Natural killer cell treated with Interleukin-12 subunit alpha and Interleukin-12 subunit beta and Interleukin-15 and Interleukin-18, amount 100 ng/mL, for 72 hours (primary cell): ENCODE measurements around the gene PDE4D. TPM values are rescaled to one million over a fixed set of nuclear protein-coding genes. Genes with fewer than 3 reads are reported as not detected.
A peak's percentile ranks its signal among the peaks of the same experiment; 100 is the strongest.
"Not testable (repeated sequence)": the region's sequence is repeated elsewhere in the genome, so short reads cannot be mapped to it uniquely, and the experiment has no call there.

Experiments
- ATAC-seq, 2 donors: fragments of 150-1000 bp; cut with Tn5 transposase in 1 of 2; sonication (Bioruptor Pico), chemical (Tn5 transposase) in 1 of 2; 2 replicates each; pipeline ENCODE4 v1.10.0; 2021
- DNase-seq: peaks from one replicate; pipeline ENCODE4 v3.0.0; 2022; ENCODE audit warnings: low spot score
- H3K27ac Mint-ChIP-seq, 2 donors: 1 replicate in 1 of 2; 2 replicates in 1 of 2; pipeline ENCODE4 v1.8.0; 2022; ENCODE audit warnings: mixed read lengths in 2 of 2, mild to moderate bottlenecking in 1 of 2, moderate library complexity in 1 of 2
- H3K27me3 Mint-ChIP-seq, 2 donors: 1 replicate in 1 of 2; 2 replicates in 1 of 2; pipeline ENCODE4 v1.8.0; 2022; ENCODE audit warnings: mixed read lengths in 2 of 2
- H3K36me3 Mint-ChIP-seq: one replicate; pipeline ENCODE4 v1.8.0; 2022; ENCODE audit warnings: mixed read lengths
- H3K4me1 Mint-ChIP-seq, 2 donors: 1 replicate in 1 of 2; 2 replicates in 1 of 2; pipeline ENCODE4 v1.8.0; 2022; ENCODE audit warnings: low read depth in 2 of 2, mixed read lengths in 2 of 2, mild to moderate bottlenecking in 1 of 2
- H3K4me3 Mint-ChIP-seq: one replicate; pipeline ENCODE4 v1.8.0; 2022; ENCODE audit warnings: mixed read lengths
- H3K9me3 Mint-ChIP-seq: 2 replicates; pipeline ENCODE4 v1.8.0; 2022; ENCODE audit warnings: mixed read lengths
- total RNA-seq, 2 donors: library from RNA; stranded (reverse); gene quantifications; one replicate each; pipeline ENCODE4 v1.2.3, GENCODE V29; 2022

The PDE4D gene
- total RNA-seq, 2 donors from 2014 or later: 55.0 to 80.5 TPM

DNA sequence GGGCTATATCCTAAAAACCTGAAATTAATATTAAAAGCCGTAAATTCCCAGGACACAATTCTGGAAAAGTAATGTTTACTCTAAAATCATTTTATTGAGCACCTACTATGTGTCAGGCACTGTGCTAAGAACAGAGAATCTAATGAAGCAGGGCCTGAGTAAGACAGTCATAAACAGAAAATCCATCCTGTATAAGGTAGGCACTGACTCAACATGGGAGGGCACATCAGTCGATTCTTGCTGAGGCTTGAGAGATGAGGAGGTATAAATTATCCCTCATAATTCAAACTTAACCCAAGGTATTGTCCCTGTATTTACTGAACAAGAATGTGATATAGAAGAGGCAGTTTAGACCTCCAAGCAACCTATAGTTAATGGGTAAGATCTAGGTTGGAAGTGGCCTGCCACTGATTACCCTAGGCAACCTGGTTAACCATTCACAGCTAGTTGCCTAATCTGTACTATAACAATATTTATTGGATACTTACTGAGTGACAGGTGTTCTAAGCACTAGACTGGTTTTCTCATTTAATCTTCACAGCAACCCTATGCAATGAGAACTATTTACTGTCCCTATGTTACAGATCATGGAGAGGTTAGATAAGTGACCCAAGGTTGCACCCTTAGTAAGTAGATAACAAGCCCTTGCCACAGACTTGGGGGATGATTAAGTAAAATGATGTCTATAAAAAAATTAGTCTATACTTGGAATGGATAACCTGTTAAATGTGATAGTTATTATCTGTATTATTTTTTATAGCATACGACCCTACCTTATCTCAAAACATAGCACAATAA lies 317.7 kb downstream of the PDE4D start:
- peak overlapping the region; percentile 7 to 91 for H3K27ac Mint-ChIP-seq
- DNase-seq (no peak), ATAC-seq (peak; percentile 69 to 71)
- no peaks in the 10 kb centered on the region for H3K27me3 Mint-ChIP-seq
- H3K36me3 Mint-ChIP-seq: peaks cover 4% of the 10 kb centered on the region
- peaks cover 2% of the 10 kb centered on the region for H3K9me3 Mint-ChIP-seq
- H3K4me3 Mint-ChIP-seq: no peak overlapping the region
- peaks cover 30 to 40% of the 10 kb centered on the region in 2 donors for H3K4me1 Mint-ChIP-seq

DNA sequence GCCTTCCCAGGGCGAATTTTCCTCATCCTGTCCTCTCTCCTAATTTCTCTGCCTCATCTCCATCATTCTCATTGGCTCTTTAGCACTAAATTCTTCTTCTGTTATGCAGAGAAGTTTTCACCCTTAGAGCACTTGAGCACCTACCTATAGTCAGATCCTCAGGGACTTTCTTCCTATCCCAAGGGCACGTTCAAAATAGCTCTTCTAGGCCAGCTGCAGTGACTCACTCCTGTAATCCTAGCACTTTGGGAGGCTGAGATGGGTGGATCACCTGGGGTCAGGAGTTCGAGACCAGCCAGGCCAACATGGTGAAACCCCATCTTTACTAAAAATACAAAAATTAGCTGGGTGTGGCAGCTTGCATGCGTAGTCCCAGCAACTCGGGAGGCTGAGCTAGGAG lies 320.0 kb downstream of the PDE4D start:
- Mint-ChIP-seq H3K4me1 (peaks cover 34 to 38% of the 10 kb centered on the region in 2 donors), H3K27ac (peak overlapping the region in 1 of 2 donors; percentile 51)
- DNase-seq, H3K9me3 Mint-ChIP-seq, H3K4me3 Mint-ChIP-seq, H3K36me3 Mint-ChIP-seq, ATAC-seq, H3K27me3 Mint-ChIP-seq: not testable (repeated sequence)

DNA sequence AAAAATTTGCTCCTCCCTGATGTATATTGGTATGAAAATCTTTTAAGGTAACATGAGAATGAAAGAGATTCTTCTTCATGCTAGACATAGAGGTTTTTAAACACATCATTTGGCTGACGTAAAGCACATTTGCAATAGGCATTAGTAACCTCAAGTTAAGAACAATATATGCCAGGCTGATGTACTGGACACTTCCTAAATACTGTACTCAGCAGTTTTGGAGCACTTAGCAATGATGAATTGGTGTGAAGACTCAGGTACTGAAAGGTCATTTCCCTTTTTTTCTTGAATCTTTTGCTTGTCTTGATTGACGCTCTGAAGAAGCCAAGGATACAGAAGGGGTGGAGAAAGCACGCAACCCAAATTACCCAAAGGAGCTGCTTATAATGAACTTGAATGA lies 322.5 kb downstream of the PDE4D start:
- H3K27ac Mint-ChIP-seq: peak overlapping the region; percentile 12 to 53
- H3K27me3 Mint-ChIP-seq: no peaks in the 10 kb centered on the region
- H3K36me3 Mint-ChIP-seq: peaks cover 4% of the 10 kb centered on the region
- ATAC-seq (no peak), DNase-seq (no peak)
- H3K4me1 Mint-ChIP-seq: peaks cover 17 to 31% of the 10 kb centered on the region in 2 donors
- H3K9me3 Mint-ChIP-seq: peaks cover 2% of the 10 kb centered on the region
- H3K4me3 Mint-ChIP-seq: no peak overlapping the region

DNA sequence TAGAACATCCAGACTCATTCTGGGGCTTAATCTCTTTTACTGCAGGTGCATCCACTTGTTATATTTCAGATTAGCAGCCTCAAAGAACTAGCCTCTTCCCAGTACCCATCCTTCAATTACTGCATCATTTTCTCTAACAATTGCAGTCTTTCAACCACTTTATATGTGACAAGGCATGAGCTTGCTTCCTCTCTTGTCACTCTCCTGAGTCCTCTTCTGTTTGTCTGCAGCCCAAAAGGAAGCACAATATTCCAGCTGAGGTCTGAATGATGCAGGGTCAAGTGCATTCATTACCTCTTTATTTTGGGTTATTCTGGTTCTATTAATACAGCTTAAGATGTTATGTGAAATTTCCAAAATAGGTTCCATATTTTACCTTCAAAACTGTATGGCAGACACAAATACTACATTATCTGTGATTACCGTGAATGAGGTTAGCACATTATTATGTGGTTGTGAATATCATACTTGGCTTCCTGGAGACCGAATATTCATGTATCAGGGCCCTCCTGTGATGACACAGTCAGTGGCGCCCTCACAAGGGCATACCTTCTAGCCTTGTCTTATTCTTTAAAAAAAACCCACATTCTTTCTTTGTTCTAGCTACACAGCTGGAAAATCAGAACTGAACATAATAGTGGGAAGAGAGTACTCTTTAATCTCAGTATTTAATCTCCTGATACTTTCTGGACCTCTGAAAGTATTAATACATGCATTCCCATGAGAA lies 323.8 kb downstream of the PDE4D start:
- no peak for DNase-seq
- Mint-ChIP-seq H3K4me1 (peaks cover 16 to 40% of the 10 kb centered on the region in 2 donors), H3K27ac (peak overlapping the region in 1 of 2 donors; percentile 45)

DNA sequence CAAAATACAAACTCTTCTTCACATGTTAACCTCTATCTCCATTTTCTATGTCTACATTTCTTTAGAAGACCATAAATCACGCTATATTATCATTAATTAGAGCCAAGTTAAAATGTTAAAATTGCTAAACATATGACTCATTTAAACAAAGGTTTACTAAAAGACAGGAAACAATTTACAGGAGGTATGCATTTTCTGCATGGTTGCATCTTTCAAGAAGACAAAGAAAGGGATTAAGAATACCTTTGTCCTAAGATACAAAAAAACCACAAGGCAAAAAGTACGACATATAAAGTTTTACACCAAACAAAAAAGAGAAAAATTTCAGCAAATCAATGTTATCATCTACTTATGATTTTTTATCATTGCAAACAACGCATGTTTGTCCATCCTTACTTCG lies 324.4 kb downstream of the PDE4D start:
- Mint-ChIP-seq H3K27ac (peak overlapping the region in 1 of 2 donors; percentile 45), H3K36me3 (peaks cover 4% of the 10 kb centered on the region), H3K4me1 (peaks cover 13 to 39% of the 10 kb centered on the region in 2 donors), H3K9me3 (peaks cover 2% of the 10 kb centered on the region), H3K4me3 (no peak overlapping the region), H3K27me3 (no peaks in the 10 kb centered on the region)
- DNase-seq (no peak), ATAC-seq (no peak)

More for the DNA sequence above, 323.8 kb downstream of the PDE4D start:
- Mint-ChIP-seq H3K4me3 (no peak overlapping the region), H3K36me3 (peaks cover 4% of the 10 kb centered on the region), H3K9me3 (peaks cover 2% of the 10 kb centered on the region), H3K27me3 (no peaks in the 10 kb centered on the region)
- peak; percentile 56 to 77 for ATAC-seq

DNA sequence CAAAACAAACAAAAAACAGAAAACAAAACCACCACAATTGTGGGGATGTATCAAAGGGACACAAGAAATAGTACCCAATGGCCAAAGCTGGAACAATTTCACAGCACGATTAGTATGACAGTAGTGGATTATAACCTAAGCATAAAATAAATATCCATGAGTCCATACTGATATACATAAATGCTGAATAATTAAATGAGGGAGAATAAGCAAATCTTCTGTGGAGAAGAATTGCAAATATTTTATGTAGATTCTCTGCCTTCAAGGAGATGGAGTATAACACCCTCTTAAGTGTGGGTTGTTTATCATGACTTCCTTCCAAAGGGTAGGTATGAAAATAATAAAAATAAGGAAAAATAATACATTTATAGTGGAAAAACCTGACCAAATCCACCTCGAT lies 325.4 kb downstream of the PDE4D start:
- no peak overlapping the region for H3K27ac Mint-ChIP-seq
- no peak overlapping the region for H3K4me3 Mint-ChIP-seq
- H3K9me3 Mint-ChIP-seq: no peaks in the 10 kb centered on the region
- no peak for DNase-seq
- ATAC-seq: no peak
- H3K4me1 Mint-ChIP-seq: peaks cover 23 to 46% of the 10 kb centered on the region in 2 donors
- no peaks in the 10 kb centered on the region for H3K27me3 Mint-ChIP-seq
- peaks cover 4% of the 10 kb centered on the region for H3K36me3 Mint-ChIP-seq

DNA sequence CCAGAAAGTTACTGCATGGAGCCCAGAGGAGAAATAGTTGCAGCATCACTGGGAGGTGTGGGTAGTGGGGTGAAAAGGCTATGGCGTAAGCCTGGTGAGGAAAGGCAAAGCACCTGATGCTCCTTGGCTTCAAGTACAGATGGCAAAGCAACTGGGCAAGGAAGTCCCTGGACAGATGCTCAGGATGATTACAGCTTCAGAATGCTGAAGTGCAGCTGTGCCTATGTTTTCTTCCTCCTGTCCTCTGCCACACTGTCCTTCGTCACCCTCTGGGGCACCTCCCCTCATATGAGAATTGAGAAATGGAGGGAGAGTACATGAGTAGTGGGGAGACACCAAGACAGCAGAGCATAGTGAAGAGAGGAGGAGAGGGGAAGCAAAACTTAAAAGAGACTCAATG lies 328.0 kb downstream of the PDE4D start:
- ATAC-seq: peak; percentile 18 to 58
- Mint-ChIP-seq H3K27me3 (no peaks in the 10 kb centered on the region), H3K36me3 (no peaks in the 10 kb centered on the region), H3K4me1 (peaks cover 31 to 44% of the 10 kb centered on the region in 2 donors), H3K27ac (peak overlapping the region in 1 of 2 donors; percentile 17), H3K9me3 (no peaks in the 10 kb centered on the region), H3K4me3 (no peak overlapping the region)
- no peak for DNase-seq

DNA sequence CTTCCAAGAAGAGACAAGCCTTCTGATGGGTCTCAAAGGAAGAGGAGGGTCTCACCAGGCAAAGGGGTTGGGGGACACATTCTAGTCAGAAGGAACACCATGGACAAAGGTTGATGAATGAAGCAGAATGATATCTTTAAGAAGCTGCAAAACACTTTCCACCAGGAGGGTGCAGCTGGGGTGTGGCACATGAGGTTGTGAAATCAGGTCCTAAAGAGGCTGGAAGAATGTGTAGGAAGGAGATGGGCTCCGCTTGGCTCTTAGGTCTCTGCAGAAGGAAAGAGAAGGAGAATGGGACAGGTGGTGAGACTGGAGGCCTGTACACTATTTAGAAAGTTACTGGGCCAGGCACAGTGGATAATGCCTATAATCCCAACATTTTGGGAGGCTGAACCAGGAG lies 328.6 kb downstream of the PDE4D start:
- H3K9me3 Mint-ChIP-seq: no peaks in the 10 kb centered on the region
- H3K27me3 Mint-ChIP-seq: no peaks in the 10 kb centered on the region
- no peak overlapping the region for H3K27ac Mint-ChIP-seq
- H3K4me3 Mint-ChIP-seq: no peak overlapping the region
- H3K36me3 Mint-ChIP-seq: no peaks in the 10 kb centered on the region
- peaks cover 33 to 47% of the 10 kb centered on the region in 2 donors for H3K4me1 Mint-ChIP-seq
- ATAC-seq (no peak), DNase-seq (no peak)

DNA sequence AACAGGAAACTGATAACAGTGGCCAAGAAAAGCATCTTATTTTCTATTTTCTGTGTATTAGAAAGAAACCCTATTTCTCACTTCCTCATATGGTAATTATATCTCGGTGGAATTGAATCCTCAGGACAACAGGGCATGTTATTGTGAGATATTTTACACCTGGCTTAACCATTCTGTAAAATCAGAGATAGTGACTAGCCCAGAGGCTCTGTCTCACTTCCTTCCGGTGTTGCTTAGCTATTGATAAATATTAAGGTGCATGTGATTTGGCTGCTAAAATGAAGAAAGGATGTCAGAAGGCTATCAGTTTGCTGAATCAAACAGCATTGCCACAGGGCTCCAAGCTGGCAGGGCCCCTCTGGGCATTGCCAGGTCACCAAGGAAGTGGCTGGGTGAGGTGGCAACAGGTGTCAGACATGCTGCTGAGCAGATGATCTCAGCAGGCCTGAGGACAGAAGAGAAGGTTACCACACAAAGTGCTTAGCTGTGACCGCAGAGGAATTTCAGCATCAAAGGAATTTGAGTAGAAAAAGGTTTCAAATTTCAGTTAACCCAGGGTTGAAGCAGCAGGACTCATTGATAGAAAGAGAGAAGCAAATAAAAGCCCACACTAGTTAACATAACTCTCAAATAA lies 330.7 kb downstream of the PDE4D start:
- peak overlapping the region; percentile 49 to 85 for H3K27ac Mint-ChIP-seq
- ATAC-seq: peak; percentile 83 to 87
- peaks cover 24 to 39% of the 10 kb centered on the region in 2 donors for H3K4me1 Mint-ChIP-seq
- DNase-seq: peak; percentile 74
- peak overlapping the region; percentile 61 for H3K4me3 Mint-ChIP-seq
- H3K27me3 Mint-ChIP-seq: no peaks in the 10 kb centered on the region
- no peaks in the 10 kb centered on the region for H3K36me3 Mint-ChIP-seq
- no peaks in the 10 kb centered on the region for H3K9me3 Mint-ChIP-seq

DNA sequence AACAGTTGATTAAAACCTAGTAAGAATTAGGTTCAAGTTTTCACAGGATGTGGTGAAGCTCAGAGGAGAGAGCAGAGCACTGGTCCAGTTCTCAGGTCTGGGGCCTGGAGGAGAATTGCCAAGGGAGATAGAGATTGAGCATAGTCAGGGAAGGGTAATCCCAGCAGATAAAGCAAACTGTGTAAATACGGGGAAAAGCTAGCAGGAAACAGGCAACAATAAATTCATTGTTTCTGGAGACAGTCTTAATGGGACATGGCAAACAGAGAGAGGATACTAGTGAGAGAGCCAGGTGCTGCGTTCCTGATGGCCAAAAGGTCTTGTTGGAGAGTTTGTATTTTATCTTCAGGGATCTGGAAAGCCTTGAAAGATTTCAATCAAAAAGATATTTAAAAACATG lies 333.0 kb downstream of the PDE4D start:
- H3K9me3 Mint-ChIP-seq: no peaks in the 10 kb centered on the region
- DNase-seq (no peak), ATAC-seq (no peak)
- H3K4me3 Mint-ChIP-seq: no peak overlapping the region
- no peak overlapping the region for H3K27ac Mint-ChIP-seq
- no peaks in the 10 kb centered on the region for H3K27me3 Mint-ChIP-seq
- H3K36me3 Mint-ChIP-seq: no peaks in the 10 kb centered on the region
- H3K4me1 Mint-ChIP-seq: peaks cover 24 to 30% of the 10 kb centered on the region in 2 donors

DNA sequence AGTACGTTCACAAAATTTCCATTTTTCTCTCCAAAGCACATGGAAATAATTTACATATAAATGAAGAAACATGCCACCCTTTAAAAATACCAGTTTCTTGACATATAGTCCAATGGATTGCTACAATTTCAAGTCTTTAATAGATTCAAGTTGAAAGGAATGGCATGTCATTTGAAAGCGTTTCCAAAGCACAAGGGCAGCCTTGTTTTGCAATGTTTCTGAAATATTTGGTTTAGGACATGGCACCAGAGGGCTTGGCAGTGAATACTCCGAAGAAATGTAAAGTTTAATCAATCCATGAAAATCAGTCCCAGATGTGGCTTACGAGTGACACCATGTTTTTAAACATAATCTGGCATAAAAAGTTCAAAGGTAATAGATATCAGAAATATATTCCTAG lies 333.7 kb downstream of the PDE4D start:
- Mint-ChIP-seq H3K4me3 (no peak overlapping the region), H3K36me3 (no peaks in the 10 kb centered on the region)

DNA sequence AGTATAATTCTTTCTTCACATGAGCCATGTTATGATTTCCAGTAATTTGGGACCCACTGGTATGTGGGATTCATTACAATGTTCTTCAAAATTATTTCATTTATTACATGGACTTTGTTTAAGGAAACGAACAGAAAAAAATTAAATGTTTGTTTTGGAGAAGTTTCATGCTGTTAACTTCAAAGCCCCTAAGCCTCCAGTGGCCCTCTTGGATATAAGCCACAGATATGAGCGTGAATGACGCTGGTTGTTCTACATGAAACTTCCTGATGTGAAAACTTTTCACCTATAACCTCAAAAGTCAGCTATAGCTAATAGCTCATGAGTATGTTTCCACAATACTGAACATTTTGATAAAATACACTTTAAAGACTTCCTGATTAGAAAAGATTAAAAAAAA lies 334.2 kb downstream of the PDE4D start:
- H3K27ac Mint-ChIP-seq: no peak overlapping the region

More for the DNA sequence above, 333.7 kb downstream of the PDE4D start:
- ATAC-seq (no peak), DNase-seq (no peak)
- H3K9me3 Mint-ChIP-seq: no peaks in the 10 kb centered on the region
- no peaks in the 10 kb centered on the region for H3K27me3 Mint-ChIP-seq
- H3K4me1 Mint-ChIP-seq: peaks cover 24 to 25% of the 10 kb centered on the region in 2 donors
- no peak overlapping the region for H3K27ac Mint-ChIP-seq

DNA sequence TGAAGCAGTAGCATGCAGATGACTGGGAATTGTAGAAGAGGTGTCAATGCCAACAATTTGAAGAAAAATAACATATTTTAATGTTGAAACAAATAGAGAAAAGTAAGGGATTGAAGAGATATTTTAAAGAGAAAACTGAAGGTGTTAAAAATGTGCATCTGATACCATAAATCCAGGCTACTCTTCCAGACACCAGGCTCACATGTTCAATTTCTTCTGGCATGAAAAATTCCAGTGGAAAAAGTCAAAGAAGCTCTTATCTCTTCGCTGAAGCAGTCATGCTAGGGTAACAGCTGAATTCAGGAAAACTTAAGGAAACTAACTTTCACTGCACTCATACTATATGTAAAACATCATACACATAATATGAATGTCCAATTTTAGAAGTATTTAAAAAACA lies 335.0 kb downstream of the PDE4D start:
- Mint-ChIP-seq H3K27ac (no peak overlapping the region), H3K27me3 (no peaks in the 10 kb centered on the region), H3K4me1 (peaks cover 15 to 16% of the 10 kb centered on the region in 2 donors), H3K36me3 (no peaks in the 10 kb centered on the region), H3K4me3 (no peak overlapping the region), H3K9me3 (no peaks in the 10 kb centered on the region)
- ATAC-seq: no peak
- DNase-seq: no peak

More for the DNA sequence above, 334.2 kb downstream of the PDE4D start:
- no peaks in the 10 kb centered on the region for H3K9me3 Mint-ChIP-seq
- ATAC-seq (no peak), DNase-seq (no peak)
- H3K36me3 Mint-ChIP-seq: no peaks in the 10 kb centered on the region
- no peaks in the 10 kb centered on the region for H3K27me3 Mint-ChIP-seq
- no peak overlapping the region for H3K4me3 Mint-ChIP-seq
- H3K4me1 Mint-ChIP-seq: peaks cover 22 to 23% of the 10 kb centered on the region in 2 donors

DNA sequence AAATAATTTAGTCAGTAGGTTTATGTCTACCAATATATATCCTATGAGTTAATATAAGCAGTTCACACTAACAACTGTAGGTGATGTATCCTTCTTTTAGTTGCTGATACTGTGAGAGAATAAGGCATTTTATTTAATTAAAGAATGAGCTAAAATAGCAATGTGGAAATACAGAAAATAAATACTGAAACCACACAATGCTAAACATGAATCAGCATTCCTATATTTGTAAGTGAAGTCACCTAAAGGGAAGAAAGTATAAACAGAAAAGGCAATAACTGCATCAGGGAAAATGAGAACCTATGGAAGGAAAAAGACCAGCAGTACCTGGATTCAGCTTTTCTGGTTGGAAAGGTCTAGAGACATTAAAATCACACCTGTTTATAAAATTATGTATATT lies 336.0 kb downstream of the PDE4D start:
- Mint-ChIP-seq H3K27ac (no peak overlapping the region), H3K9me3 (no peaks in the 10 kb centered on the region), H3K36me3 (no peaks in the 10 kb centered on the region), H3K27me3 (no peaks in the 10 kb centered on the region), H3K4me1 (peaks cover 6% of the 10 kb centered on the region in 2 donors), H3K4me3 (no peak overlapping the region)
- no peak for DNase-seq
- no peak for ATAC-seq
